HCT116 (cell line): ENCODE measurements around the gene NEK8. TPM values are rescaled to one million over a fixed set of nuclear protein-coding genes. Genes with fewer than 3 reads are reported as not detected.

ENCODE experiments used
- ATAC-seq: fragments of 200-7000 bp; cut with Tn5 transposase; 2 replicates; pipeline ENCODE4 v1.9.1; 2020; ENCODE audit warnings: mild to moderate bottlenecking, moderate library complexity
- BruUV-seq: library from RNA; stranded (reverse); fragments of 400-500 nt; replicated peaks from 2 replicates; lab custom pipeline; 2021; lab: Mats Ljungman, UMichigan
- CTCF ChIA-PET: fragments of 300-600 bp; sonication (Branson Sonifier 250); formaldehyde crosslinking; loops from one replicate; lab custom pipeline; 2021; ENCODE audit warnings: antibody characterized with exemption; lab: Charles Lee
- POLR2A ChIA-PET: fragments of 300-600, 350-600 bp; sonication (Branson Sonifier 250); formaldehyde crosslinking; loops from one replicate; lab custom pipeline; 2021; ENCODE audit warnings: antibody characterized with exemption; lab: Charles Lee
- RAD21 ChIA-PET, 2 experiments: fragments of 300-600 bp; sonication (Branson Sonifier 250); formaldehyde crosslinking; loops; one replicate each; lab custom pipeline; 2023; ENCODE audit warnings: low total read pairs in 2 of 2; ENCODE audit not compliant: uncharacterized antibody in 2 of 2, unreplicated experiment in 2 of 2, low non-redundant PET in 1 of 2; lab: Charles Lee
- DNase-seq: peaks from one replicate; pipeline ENCODE4 v3.0.0-alpha.2; 2010; ENCODE audit warnings: low read depth, low spot score
- H2AFZ ChIP-seq: fragments of 200-600 bp; shearing (Covaris generic), sonication (generic); 2 replicates; pipeline ENCODE4 v1.6.1; 2017; ENCODE audit warnings: low read depth, mixed run types, mixed read lengths, antibody characterized with exemption, low read length; ENCODE audit not compliant: poor library complexity, severe bottlenecking
- H3K27ac ChIP-seq: 2 replicates; pipeline ENCODE4 v1.5.1; 2012; ENCODE audit warnings: low read depth, low read length
- H3K27me3 ChIP-seq: fragments of 200-600 bp; sonication (generic); 2 replicates; pipeline ENCODE4 v1.6.1; 2016; ENCODE audit warnings: mixed run types, low read length, mixed read lengths; ENCODE audit not compliant: insufficient read depth
- H3K36me3 ChIP-seq, 2 experiments: fragments of 200-500 bp in 1 of 2; fragments of 200-600 bp in 1 of 2; sonication (Bioruptor generic) in 1 of 2; sonication (generic) in 1 of 2; 2 replicates each; pipeline versions ENCODE4 v1.5.1 to v1.6.1; 2014 to 2016; ENCODE audit warnings: low read length in 2 of 2, inconsistent platforms in 1 of 2, mixed read lengths in 1 of 2, mixed run types in 1 of 2; ENCODE audit not compliant: insufficient read depth in 2 of 2, control insufficient read depth in 1 of 2
- H3K4me1 ChIP-seq, 2 experiments: fragments of 200-600 bp in 1 of 2; sonication (generic) in 1 of 2; 2 replicates each; pipeline versions ENCODE4 v1.5.1 to v1.6.1; 2012 to 2017; ENCODE audit warnings: low read length in 2 of 2, inconsistent platforms in 1 of 2, mild to moderate bottlenecking in 1 of 2, mixed read lengths in 1 of 2, mixed run types in 1 of 2, moderate library complexity in 1 of 2; ENCODE audit not compliant: insufficient read depth in 2 of 2, control insufficient read depth in 1 of 2
- H3K4me2 ChIP-seq: fragments of 200-600 bp; sonication (generic); 2 replicates; pipeline ENCODE4 v1.6.1; 2017; ENCODE audit warnings: mixed run types, low read length, mixed read lengths
- H3K4me3 ChIP-seq, 2 experiments: fragments of 200-600 bp in 1 of 2; sonication (generic) in 1 of 2; replicated peaks in 1 of 2; 2 replicates each; pipeline ENCODE4 v1.5.1; 2011 to 2016; ENCODE audit warnings: low read length in 2 of 2, control low read depth in 1 of 2, low read depth in 1 of 2, mild to moderate bottlenecking in 1 of 2, mixed read lengths in 1 of 2, mixed run types in 1 of 2
- H3K79me2 ChIP-seq: fragments of 200-600 bp; sonication (generic); 2 replicates; pipeline ENCODE4 v1.6.1; 2017; ENCODE audit warnings: mild to moderate bottlenecking, mixed run types, low read length, moderate library complexity, mixed read lengths; ENCODE audit not compliant: insufficient read depth
- H3K9ac ChIP-seq: fragments of 200-600 bp; sonication (generic); 2 replicates; pipeline ENCODE4 v1.6.1; 2016; ENCODE audit warnings: low read length, mixed read lengths
- H3K9me2 ChIP-seq: fragments of 200-600 bp; sonication (generic), shearing (Covaris generic); 2 replicates; pipeline ENCODE4 v1.6.1; 2017; ENCODE audit warnings: mixed run types, mild to moderate bottlenecking, moderate library complexity; ENCODE audit not compliant: insufficient read depth
- H3K9me3 ChIP-seq, 2 experiments: fragments of 200-500 bp in 1 of 2; fragments of 200-600 bp in 1 of 2; sonication (Bioruptor generic) in 1 of 2; sonication (generic) in 1 of 2; 2 replicates each; pipeline ENCODE4 v1.6.1; 2014 to 2017; ENCODE audit warnings: low read length in 2 of 2, mixed read lengths in 2 of 2, inconsistent platforms in 1 of 2, low read depth in 1 of 2, mild to moderate bottlenecking in 1 of 2, mixed run types in 1 of 2, moderate library complexity in 1 of 2; ENCODE audit not compliant: control insufficient read depth in 1 of 2, insufficient read depth in 1 of 2
- H4K20me1 ChIP-seq: fragments of 200-600 bp; sonication (generic), shearing (Covaris generic); 2 replicates; pipeline ENCODE4 v1.6.1; 2017; ENCODE audit warnings: mixed run types, mild to moderate bottlenecking, moderate library complexity; ENCODE audit not compliant: insufficient read depth
- CBX3 ChIP-seq: IDR thresholded peaks from 2 replicates; pipeline ENCODE4 v1.6.1; 2012; ENCODE audit warnings: low read depth
- CTCF ChIP-seq, 3 experiments: fragments of 200-600 bp in 1 of 3; sonication (generic) in 1 of 3; IDR thresholded peaks in 2 of 3; conservative IDR thresholded peaks in 1 of 3; 2 replicates each; pipeline ENCODE4 v1.5.1; 2012 to 2017; ENCODE audit warnings: low read depth in 2 of 3, low read length in 2 of 3, antibody characterized with exemption in 1 of 3, borderline replicate concordance in 1 of 3, control low read depth in 1 of 3, mild to moderate bottlenecking in 1 of 3, mixed read lengths in 1 of 3, mixed run types in 1 of 3, moderate library complexity in 1 of 3; ENCODE audit not compliant: insufficient read depth in 1 of 3
- ELF1 ChIP-seq: IDR thresholded peaks from 2 replicates; pipeline ENCODE4 v1.6.1; 2012; ENCODE audit warnings: low read depth, borderline replicate concordance
- EZH2 ChIP-seq: fragments of 200-600 bp; sonication (generic); IDR thresholded peaks from 2 replicates; pipeline ENCODE4 v1.6.1; 2017; ENCODE audit warnings: antibody characterized with exemption, mixed run types
- JUND ChIP-seq: IDR thresholded peaks from 2 replicates; pipeline ENCODE4 v1.6.1; 2012
- MAX ChIP-seq: IDR thresholded peaks from 2 replicates; pipeline ENCODE4 v1.6.1; 2012
- POLR2AphosphoS5 ChIP-seq: IDR thresholded peaks from 2 replicates; pipeline ENCODE4 v1.6.1; 2011; ENCODE audit warnings: mild to moderate bottlenecking, low read depth, low read length, moderate library complexity
- RAD21 ChIP-seq: IDR thresholded peaks from 2 replicates; pipeline ENCODE4 v1.6.1; 2012; ENCODE audit warnings: low read depth, mild to moderate bottlenecking
- SIN3A ChIP-seq: IDR thresholded peaks from 2 replicates; pipeline ENCODE4 v1.6.1; 2012; ENCODE audit warnings: low read depth
- SP1 ChIP-seq: IDR thresholded peaks from 2 replicates; pipeline ENCODE4 v1.6.1; 2012; ENCODE audit warnings: low read depth
- YY1 ChIP-seq: IDR thresholded peaks from 2 replicates; pipeline ENCODE4 v1.6.1; 2011; ENCODE audit warnings: low read length, low read depth, moderate library complexity, mild to moderate bottlenecking; ENCODE audit not compliant: insufficient replicate concordance; ENCODE audit errors: extremely low read depth
- ZBTB33 ChIP-seq: IDR thresholded peaks from 2 replicates; pipeline ENCODE4 v1.6.1; 2011; ENCODE audit warnings: mild to moderate bottlenecking, low read length, moderate library complexity; ENCODE audit not compliant: insufficient replicate concordance; ENCODE audit errors: extremely low read depth
- ZNF274 ChIP-seq: fragments of 200-500 bp; sonication (Bioruptor generic); IDR thresholded peaks from 2 replicates; pipeline ENCODE4 v1.6.1; 2014; ENCODE audit warnings: mild to moderate bottlenecking, low read depth, low read length, inconsistent platforms
- intact Hi-C: fragments of 100-400 bp; cut with micrococcal nuclease; formaldehyde crosslinking; loops from 2 replicates; pipeline ENCODE4 v1.10.0; 2022
- total RNA-seq: library from RNA; stranded (reverse); gene quantifications from one replicate; pipeline ENCODE4 v1.2.1, GENCODE V29; 2021; ENCODE audit not compliant: unreplicated experiment

NEK8 gene
- total RNA-seq, 1 experiment from 2014 or later, result 7.0 TPM

GRCh38 chr17:28726627-28727491 lies 1.7 kb upstream of the NEK8 start (continued):
- no peak for TF ChIP-seq ZBTB33
- no peak for TF ChIP-seq JUND
- no peak for TF ChIP-seq ELF1
- TF ChIP-seq SP1, result no peak
- TF ChIP-seq POLR2AphosphoS5, result peak; percentile 62

- intact Hi-C loops, result loop anchor here (5.0 kb wide), 1 partner anchor 382 kb away; no protein-coding TSS in a partner anchor
- Histone ChIP-seq H3K4me2 (0 out of 2 replicates have a peak overlapping the region, but pooled peaks have one; percentile 99), H3K36me3 (no peaks in the 10 kb centered on the region), H3K27ac (peak overlapping the region; percentile 89), H3K4me1 (peaks cover 22 to 49% of the 10 kb centered on the region in 2 experiments), H3K4me3 (no peak overlapping the region), H3K79me2 (no peaks in the 10 kb centered on the region; the same call in 1 of the 2 replicates), H2AFZ (no peak overlapping the region), H3K9ac (no peak overlapping the region), H4K20me1 (0 out of 2 replicates have a peak, but pooled peaks cover 4% of the 10 kb centered on the region), H3K9me2 (no peaks in the 10 kb centered on the region), H3K9me3 (no peaks in the 10 kb centered on the region), H3K27me3 (no peaks in the 10 kb centered on the region)
- ATAC-seq (no peak), DNase-seq (no peak)
- TF ChIP-seq YY1 (no peak), SIN3A (no peak), ZNF274 (no peak), MAX (no peak), EZH2 (no peak), CBX3 (no peak), JUND (no peak), RAD21 (no peak), CTCF (IDR thresholded peaks at IDR 0.05 in 2 of 3, conservative IDR thresholded peaks at IDR 0.05 in 1 of 3; ENCODE audit: borderline replicate concordance in 1 of 3, insufficient read depth in 1 of 3, low read depth in 2 of 3, low read length in 2 of 3) (no peak), ZBTB33 (no peak)
- no TSS peak for BruUV-seq
- RAD21 ChIA-PET, result no interaction called here
- CTCF ChIA-PET, result interaction anchor here (0.7 to 5.2 kb wide), 3 partner anchors 18 to 895 kb away, joined by 3 to 207 read pairs (median 40); partner anchors contain the start of gene TRAF4
- POLR2A ChIA-PET, result interaction anchor here (2.5 to 5.4 kb wide), 2 partner anchors 10 to 18 kb away, joined by 34 to 149 read pairs; partner anchors contain the start of genes RPL23A and TRAF4
Measured at GRCh38 chr17:28729950-28730330, 1.4 kb downstream of the NEK8 start.
